Cerebellar cortex (tissue), 1 donor: ENCODE measurements around the gene FBXO24.
A peak's percentile ranks its signal among the peaks of the same experiment; 100 is the strongest.

Source experiments
- DNase-seq: peaks from one replicate; pipeline ENCODE4 v3.0.0-alpha.2; 2015; ENCODE audit warnings: low spot score

Gene FBXO24

DNA sequence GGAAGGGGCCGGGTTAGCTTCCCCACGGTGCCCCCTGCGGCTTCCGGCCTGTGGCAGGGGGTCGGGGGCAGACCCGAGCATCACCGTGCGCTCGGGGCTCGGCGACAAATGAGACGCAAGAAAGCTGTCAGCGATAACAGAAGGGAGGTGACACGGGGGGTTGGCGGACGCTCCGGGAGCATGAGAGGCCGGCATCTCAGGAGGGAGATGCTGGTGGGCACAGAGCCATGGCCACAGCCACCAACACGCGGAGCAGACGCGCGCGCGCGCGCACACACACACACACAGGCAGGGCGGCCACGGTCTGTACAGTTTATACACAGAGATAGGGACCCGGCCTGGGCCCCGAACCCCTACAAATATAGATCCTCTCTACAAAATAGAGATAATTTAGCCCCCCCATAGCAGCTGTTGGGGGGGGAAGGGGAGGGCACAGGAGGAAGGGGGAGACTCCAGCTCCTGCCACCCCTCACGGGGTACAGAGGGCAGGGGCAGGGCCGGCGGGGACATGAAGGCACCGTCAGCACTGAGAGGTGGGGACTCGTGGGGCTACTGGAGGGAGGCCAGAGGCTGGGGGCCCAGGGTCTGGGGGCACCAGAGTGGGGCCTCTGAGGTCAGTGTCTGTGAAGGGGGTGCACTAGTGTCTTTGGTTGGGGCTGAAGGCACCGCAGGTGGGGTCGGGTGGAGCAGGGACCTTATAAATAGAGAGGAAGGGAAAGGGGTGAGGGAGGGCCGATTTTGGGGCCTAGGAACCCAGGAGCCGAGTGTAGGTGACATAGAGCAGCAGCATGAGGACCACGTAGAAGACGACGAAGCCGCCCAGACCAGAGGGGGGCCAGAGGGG, 11.5 kb upstream of the FBXO24 start:
- DNase-seq: no peak

DNA sequence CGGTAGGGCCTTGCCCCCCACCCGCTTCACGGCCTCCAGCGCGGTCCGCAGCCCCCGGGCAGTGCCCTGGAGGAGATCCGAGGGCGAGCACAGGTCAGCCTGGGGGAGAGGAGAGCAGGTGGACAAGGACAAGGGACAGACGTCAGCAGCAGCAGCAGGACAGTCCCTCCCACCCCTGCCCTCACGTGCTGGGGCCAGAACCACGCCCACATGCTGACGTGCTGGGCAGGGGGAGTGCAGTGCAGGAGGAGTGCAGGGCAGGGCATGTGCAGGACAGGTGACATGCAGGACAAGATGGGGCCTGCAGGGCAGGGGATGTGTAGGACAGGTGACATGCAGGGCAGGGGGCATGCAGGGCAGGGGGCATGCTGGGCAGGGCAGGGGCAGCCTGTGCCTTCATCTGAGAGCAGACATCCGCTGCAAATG, 10.9 kb upstream of the FBXO24 start:
- DNase-seq: peak; percentile 36

DNA sequence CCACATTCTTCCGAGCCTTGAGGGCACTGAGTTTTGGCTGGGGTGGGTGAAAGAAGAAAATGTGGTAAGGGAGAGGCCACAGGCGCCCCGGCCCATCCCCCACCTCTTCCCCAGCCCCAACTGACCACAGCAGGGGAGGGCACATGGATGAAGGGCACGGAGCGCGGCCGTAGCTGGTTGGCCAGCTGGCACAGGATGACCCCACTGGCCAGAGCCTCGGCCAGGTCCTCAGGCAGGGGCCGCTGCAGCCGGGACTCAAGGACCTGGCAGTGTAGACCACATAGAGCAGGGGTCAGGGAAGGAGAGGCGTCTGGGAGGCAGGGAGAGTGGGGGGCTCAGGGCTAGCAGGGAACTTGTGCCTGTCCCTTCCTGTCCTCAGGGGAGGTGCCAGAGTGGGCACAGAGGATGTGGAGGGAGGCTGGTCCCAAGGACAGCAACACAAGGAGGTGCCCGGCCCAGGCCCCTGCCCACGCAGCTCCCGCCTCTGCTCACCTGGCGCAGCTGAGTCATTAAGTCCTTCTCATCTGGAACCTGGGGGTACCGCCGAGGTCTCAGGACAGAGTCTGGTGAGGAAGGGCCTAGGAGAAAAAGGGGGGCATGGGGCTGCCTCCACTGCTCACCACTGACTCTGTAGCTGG, 10.3 kb upstream of the FBXO24 start:
- DNase-seq: no peak

DNA sequence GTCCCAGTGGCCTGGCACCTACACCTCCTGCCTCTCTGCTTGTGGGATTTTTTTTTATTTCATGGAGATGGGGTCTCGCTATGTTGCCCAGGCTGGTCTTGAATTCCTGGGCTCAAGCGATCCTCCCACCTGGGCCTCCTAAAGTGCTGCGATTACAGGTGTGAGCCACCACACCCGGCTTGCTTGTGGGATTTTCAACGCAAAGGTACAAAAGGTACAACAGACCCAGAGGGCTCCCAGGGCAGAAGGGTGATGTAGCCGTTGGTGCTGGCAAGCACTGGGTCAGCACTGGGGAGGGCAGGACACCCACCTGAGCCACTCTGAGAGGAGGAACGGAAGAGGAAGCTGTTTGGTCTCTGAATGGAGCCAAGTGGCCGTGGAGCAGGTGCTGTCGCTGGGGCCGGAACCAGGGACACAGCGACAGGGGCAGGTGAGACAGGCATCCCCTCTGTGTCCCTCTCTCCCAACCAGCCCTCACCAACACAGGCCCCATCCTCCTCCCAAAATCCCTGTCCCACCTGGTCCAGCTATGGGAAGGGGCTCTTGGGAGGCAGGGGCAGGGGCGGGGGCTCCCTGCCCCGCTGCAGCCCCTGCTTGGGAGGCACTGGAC, 9.6 kb upstream of the FBXO24 start:
- no peak for DNase-seq

DNA sequence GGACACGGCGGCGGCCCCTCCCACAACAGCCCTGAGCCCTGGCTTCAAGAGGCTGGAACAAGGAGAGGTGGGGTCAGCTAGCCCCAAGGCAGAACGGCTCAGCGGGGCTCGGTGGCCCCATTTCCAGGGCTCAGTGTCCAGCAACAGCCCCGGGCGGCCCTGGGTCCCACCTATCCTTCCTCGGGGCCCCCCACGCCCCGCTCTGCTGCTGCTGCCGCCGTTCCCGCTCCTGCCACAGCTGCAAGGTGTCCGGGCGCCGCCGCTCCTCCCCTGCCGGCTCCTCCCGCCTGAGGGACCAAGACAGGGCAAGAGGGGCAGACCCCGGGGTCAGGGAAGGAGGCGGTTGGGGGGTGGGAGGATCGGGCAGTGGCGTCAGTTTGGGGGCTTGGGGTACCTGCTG, 9.0 kb upstream of the FBXO24 start:
- no peak for DNase-seq

DNA sequence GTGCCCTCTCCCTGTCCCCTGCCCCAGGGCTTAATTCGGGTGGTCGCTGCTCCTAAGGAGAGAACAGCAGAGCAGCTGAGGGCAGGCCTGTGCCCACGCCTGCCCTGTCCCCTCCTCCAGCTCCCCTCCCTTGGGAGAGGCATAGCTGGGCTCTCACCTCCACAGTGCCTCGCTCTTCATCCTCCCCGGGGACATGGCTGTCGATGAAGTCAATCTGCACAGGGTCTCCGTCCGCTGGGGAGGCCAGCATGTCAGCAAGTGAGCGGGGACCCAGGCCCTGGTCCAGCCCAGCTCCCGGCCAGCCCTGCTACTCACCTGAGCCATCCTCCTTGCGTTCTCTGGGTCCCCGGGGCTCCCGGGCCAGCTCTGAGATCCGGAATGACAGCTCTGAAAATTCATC, 8.6 kb upstream of the FBXO24 start:
- no peak for DNase-seq

DNA sequence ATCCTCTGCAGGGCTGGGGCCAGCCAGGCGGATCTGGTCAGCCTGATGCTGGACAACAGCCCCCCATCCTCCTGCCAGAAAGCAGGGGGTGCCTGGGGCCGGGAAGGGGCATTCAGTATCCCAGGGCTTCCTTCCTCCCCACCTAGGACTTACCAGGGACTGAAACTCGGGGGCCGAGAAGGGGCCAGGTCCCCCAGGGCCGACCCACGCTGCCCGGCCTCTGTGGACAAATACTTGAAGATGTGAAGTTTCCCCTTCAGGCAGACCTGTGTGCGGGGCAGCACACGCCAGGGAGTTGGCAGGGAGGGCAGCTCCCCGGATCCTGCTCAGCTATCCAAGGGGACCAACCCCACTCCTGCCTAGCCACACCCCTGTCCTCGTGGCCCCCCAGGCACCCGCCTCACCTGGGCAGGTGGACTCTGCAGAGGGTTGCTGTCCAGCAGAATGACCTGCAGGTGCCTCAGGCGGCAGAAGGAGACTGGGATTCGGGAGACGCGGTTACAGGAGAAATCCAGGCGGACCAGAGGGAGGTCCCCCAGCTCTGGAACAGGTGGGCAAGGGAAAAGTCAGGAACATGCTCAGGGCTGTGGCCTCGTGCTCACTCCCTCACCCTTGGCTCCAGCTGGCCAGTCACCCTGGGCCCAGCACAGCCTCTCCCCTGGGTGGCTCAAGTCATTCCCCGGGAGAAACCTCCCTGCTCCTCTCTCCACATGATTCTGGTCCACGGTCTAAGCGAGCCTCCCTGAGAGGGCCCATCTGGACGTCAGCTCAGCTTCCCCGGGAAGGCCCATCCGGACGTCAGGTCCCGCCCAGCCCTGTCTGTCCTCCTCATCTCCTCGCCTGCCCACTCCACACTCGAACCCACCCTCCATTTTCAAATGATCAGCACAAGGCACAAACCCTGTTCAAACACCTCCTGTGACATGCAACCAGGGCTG, 7.6 kb upstream of the FBXO24 start:
- DNase-seq: no peak

DNA sequence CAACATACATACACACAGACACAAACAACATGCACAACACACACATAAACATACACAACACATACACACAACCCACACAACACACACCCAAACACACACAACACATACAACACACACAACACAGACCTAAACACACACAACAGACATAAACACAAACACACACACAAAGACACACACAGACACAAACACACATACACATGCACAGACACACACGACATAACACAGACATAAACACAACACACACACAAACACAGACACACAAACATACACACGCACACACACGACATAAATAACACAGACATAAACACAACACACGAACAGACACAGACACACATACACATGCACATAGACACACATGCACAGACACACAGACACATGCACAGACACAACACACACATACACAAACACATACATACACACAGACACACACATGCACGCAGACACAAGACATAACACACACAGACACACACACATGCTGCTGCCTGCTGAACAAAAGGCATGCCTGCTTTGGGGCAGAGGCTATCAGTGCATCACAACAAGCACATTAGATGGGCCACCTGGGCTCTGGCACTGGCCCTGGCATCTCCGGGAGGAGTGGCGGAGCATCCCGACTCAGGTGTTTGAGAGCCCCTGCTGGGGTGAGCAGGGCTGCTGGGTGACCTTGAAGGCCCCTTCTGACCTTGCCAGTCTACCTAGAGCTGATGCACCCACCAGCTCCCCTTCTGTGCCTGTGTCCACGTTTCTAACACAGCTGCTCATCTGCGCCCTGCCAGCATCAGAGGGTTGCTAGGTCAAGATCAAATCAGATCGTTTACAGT, 5.5 kb upstream of the FBXO24 start:
- DNase-seq: no peak

DNA sequence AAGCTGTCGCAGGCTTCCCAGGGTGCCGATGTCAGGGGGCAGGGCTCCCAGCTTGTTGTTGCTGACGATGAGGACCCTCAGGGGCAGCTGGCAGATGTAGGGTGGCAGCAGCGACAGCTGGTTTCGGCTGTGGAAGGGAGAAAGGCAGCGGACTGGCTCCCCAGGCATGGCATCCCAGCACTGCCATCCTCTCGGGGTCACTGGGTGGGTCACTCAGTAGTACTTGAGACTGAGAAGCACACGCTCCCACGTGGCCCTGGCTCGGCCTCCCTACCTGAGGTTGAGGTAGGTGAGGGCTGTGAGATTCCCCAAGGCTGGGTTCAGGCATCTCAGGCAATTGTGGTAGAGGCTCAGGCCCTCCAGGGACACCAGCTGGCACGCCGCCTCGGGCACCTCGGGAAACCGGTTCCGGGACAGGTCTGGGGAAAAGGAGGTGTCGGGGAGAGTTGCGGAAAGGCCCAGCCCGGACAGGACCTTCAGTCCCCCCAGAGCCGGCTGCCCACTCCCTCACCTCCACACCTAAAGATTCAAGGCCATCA, 4.0 kb upstream of the FBXO24 start:
- DNase-seq: no peak

DNA sequence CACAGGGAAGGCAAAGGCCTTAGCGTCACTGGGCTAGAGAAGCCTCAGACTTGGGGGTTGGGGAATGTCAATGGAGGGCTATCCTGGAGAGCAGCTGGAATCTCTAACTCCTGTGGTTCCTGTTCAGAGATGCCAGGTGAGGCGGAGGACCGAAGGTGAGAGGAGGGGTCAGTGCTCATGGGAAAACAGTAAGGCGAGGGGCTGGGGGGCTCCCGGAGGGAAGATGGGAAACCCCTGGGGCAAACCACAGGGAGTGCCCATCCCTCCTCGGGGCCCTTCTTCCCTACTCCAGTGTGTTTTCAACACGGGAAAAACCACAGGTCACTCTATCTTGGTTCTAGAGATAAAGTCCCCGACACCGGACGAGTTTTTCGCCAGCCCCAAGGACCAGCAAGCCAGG, 3.5 kb upstream of the FBXO24 start:
- DNase-seq: no peak

DNA sequence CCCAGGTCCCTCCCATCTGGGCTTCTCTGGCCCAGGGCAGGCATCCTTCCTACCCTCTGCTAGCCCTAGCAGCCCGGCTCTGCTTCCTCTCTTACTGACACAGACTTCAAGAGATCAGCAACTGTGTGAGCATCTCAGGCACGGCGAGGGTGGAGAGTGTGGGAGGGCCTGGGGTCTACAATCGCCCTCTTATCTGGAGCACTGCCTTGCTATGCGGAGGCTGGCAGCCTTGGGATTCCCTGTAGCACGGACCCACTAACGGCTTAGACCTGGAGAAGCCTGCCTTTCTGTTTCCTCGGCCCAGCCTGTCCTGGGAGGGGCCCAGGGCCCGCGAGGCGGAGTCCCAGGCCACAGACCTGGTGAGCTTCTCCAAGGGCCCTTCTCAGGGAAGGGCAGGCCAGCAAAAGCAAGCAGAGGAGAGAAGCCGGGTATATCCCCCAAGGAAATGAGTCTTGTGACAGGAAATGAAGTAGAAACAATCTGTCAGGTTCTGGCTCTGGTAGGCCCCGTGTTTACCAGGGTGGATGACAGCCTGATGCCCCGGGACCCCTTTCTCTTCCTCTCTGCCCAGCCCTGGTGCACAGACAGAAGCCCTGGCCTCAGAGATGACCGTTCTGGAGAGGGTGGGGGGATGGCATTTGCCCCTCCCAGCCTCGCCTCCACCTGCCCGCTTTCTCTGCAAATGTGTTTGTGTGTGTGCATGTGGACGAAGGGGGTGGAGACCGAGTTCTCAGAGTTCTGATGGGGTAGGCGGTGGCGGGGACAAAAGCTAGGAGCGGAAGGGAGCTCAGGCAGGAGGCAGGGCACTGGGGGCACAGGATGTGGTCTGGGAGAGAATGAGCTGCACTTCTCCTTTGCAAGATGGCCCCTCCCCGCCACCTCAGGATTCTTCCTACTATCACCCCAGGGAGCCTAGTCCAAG, 2.7 kb upstream of the FBXO24 start:
- no peak for DNase-seq

DNA sequence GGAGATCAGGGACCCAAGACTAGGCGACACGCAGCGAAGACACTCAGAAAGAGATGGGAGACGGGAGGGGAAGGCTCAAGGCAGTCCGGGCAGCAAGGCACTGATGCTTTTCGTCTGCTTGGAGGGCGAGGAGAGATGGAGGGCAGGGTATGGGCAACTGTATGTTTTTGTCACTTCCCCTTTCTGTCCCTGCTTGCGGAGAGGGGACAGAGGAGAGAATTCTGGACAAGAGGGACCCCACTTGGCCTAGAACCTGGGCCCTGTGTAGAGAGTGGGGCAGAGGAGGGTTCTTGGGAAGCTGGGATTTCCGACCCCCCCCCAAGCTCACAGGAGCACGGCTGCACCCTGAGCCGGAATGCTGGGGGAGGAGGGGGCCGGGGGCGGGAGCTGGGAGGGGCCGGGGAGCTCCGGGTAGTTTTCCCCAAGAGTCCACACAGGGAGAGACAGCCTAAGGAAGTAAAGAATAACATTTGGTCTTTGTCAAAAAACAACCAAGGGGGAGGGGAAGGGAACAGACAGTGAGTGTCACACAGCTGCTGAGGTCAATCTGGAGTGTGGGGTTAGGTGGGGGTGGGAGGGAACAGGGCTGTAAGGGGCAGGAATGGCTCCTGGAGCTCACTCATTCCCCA, 2.0 kb upstream of the FBXO24 start:
- DNase-seq: no peak

DNA sequence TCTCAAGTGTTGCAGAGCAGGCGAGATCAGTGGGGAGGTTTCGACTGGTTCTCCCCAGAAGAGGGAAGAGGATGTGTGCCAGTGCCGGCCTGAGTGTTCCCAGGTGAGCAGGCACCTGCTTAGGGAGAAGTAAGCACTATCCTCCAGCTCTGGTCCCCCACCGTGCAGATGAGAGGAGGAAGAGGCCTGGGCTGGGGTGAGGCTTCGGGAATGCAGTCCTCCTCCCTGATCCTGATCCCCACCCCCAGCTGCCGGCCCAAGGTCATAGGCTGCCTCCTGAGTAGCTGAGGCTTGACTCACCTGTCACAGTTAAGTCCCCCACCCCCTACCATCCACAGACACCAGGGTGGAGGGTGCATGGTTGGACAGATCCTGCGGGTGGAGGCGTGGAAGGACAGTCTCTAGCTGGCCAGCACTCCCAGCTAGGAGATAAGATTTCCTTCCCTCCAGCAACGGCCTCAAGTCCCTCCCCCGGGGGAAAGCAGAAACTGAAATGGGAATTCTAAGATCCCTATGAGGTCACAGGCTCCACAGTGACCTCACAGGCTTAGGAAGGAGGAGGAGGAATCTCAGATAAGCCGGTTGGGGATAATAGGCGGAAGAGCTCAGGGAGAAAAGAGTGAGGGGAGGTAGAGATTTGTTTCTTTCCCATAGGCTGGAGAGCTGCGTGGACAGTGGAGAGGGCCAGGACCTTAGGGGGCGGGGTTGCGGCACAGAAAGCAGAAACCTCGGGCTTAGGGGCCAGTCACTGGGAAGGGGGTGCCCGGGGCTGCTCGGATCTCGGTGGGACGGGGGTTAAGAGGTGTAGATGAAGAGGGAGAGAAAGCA, 1.2 kb upstream of the FBXO24 start:
- peak; percentile 44 for DNase-seq

DNA sequence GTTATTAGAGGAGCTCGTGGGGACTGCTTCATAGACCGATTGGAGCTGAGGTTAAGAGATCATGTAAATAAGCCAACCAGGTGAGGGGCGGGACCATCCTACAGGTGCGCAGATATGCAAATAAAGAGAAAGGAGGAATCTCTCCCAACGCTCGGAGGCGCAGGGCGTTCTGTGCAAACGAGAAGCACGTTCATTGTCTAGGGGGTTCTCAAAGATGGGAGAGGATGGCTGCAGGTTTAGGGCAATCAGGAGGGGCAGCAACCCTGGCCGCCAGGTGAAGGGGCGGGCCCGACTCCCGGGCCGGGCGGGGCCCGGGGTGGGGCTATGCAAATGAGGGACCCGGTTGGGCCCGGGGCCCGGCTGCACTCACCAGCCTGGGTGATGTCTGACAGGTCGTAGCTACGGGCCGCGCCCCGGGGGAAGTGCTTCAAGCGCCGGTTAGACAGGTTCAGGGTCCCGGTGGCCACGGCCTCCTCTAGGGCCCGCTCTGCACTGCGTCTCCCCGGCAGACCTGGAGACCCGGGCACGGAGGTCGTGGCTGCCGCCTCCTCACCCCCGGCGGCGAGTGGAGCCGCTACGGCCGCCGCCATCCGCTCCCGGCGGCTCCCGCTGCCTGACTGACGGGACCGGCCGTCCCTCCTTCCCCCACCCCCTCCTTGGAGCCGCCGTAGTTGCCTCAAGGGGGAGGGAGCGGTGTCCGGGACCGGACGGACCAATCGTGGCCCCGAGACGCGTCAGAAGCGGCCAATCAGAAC, 440 bp upstream of the FBXO24 start, which contains the start of gene LRCH4:
Gene LRCH4, minus strand, starts transcription at position 619 of the 755 bp plus-strand sequence. Its CDS starts 29 bp downstream, at position 590.
- DNase-seq: peak; percentile 56

DNA sequence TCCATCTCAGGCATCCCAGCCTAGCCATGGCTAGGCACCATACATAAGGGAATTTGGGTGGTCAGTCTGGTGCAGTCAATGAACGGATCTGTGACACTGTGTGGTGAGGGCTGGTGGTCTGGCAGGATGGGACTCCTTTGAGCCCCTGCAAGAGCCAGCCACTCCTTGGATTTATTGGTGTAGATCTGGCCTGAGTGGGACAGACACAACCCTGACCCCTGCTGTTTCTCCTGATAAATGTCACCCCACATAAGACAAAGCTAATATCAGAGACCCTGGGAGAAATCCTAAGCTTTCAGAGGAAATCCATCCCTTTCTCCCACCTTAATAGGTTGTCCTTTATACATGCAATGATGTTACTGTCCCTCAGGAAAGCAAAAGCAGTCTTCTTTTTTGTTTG, 2.3 kb downstream of the FBXO24 start:
- no peak for DNase-seq

DNA sequence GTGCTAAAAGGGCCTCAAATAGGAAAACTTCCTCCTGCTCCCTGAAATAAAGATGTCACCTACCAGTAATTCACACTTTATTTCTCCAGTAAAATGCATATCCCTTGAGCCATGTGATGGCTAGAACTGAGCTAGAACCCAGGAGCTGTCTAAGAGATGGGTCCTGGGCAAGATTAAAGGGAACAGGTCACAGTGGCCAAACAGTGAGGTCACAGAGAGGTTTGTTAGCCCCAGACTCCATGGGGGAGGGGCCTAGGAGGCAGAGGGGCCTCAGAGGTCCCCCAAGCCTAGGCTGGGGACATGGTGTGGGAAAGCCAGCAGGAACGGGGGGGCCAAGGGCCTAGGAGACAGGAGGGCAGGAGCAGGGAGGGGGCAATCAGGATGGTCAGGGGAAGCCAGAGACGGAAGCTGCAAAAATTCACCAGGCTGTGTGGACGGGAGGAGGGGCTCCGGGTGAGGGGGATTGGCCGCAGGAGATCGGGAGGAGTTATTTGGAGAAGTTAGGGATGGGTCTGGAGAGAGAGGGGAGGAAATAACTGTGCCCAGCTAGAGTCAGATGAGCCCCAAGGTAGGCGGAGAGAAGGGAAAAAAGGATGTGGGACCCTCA, 3.3 kb downstream of the FBXO24 start:
- no peak for DNase-seq

DNA sequence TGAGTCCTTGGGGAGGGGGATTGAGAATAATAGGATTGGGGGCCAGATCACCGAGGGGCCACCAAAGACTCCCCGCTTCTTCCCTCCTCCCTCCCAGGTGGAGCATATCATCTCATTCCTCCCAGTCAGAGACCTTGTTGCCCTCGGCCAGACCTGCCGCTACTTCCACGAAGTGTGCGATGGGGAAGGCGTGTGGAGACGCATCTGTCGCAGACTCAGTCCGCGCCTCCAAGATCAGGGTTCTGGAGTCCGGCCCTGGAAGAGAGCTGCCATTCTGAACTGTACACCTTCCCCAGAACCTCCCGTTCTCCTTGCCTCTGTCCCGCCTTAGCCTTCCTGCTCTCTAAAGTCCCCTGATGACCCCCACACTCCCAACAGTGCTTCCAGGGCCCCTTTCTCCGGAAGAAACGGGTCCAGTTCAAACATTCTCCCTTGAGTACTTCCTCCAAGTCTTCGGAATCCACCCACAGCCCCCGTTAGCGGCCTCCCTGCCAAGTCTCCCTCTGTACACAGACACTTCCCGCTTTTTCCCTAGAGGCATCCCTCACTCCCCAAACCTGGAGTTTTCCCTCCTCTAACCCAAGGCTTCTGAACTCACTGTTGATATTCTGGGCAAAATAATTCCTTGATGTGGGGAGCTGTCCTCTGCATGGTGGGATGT, 4.1 kb downstream of the FBXO24 start:
- no peak for DNase-seq
